Measurements from ENCODE around the gene OR4Q2. TPM values are rescaled to one million over a fixed set of nuclear protein-coding genes. Genes with fewer than 3 reads are reported as not detected.
"Not testable (repeated sequence)": the region's sequence is repeated elsewhere in the genome, so short reads cannot be mapped to it uniquely, and the experiment has no call there.

The OR4Q2 gene
- not detected for total RNA-seq
- total RNA-seq (2013) = not detected
- total RNA-seq = 0 reads per million in 29 experiments

DNA sequence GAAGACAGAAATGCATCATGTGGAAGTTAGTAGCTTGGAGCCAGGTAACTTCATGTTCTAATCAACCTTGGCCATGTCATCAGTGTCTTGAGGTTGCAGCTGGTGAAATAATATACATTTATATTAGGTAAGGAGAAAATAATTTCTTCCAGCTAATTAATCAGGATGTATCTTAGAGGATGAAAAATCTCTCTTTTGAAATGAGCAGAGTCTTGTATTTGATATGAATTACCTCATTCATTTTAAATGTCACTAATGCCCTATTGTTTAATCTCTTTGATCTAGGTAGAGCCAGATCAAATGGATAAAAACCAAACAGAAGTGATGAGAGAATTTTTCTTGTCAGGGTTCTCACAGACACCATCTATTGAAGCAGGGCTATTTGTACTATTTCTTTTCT, at the start of gene OR4Q2:
TSS of gene OR4Q2 (plus strand) at position 301 of the 400 bp plus-strand sequence.
- CTCF ChIA-PET = interaction anchor here in 1 of 2 donors (0.5 kb wide), 1 partner anchor 1461 kb away, joined by 5 read pairs; no protein-coding TSS in a partner anchor
- peaks cover 2 to 6% of the 10 kb centered on the region in 2 donors for H3K27me3 Mint-ChIP-seq
- DNase-seq (no peak), ATAC-seq (replicated peaks in 1 of 4) (no peak)
- Histone ChIP-seq H3K4me1 (ENCODE audit: control insufficient read depth in 1 of 2, extremely low read depth in 1 of 2, insufficient read depth in 2 of 2, low read length in 2 of 2) (no peaks in the 10 kb centered on the region), H3K27me3 (replicated peaks in 1 of 2; ENCODE audit: control insufficient read depth in 2 of 2, extremely low read depth in 1 of 2, insufficient read depth in 2 of 2, low read length in 1 of 2) (no peaks in the 10 kb centered on the region), H3K36me3 (ENCODE audit: control insufficient read depth in 2 of 2, extremely low read depth in 1 of 2, insufficient read depth in 1 of 2, low read length in 1 of 2) (no peaks in the 10 kb centered on the region), H3K9me3 (no peaks in the 10 kb centered on the region), H3K4me3 (ENCODE audit: control insufficient read depth in 1 of 2, extremely low read depth in 1 of 2, low read length in 1 of 2) (no peak within 1 kb of the TSS), H3K27ac (ENCODE audit: low read length) (no peak within 1 kb of the TSS)
- POLR2A ChIA-PET = no interaction called here
- H3K27ac Mint-ChIP-seq = no peak within 1 kb of the TSS
- no peaks in the 10 kb centered on the region for H3K36me3 Mint-ChIP-seq
- peaks cover 0 to 5% (median 4%) of the 10 kb centered on the region in 3 donors for H3K9me3 Mint-ChIP-seq
- H3K4me1 Mint-ChIP-seq = no peaks in the 10 kb centered on the region
- no peak within 1 kb of the TSS for H3K4me3 Mint-ChIP-seq

DNA sequence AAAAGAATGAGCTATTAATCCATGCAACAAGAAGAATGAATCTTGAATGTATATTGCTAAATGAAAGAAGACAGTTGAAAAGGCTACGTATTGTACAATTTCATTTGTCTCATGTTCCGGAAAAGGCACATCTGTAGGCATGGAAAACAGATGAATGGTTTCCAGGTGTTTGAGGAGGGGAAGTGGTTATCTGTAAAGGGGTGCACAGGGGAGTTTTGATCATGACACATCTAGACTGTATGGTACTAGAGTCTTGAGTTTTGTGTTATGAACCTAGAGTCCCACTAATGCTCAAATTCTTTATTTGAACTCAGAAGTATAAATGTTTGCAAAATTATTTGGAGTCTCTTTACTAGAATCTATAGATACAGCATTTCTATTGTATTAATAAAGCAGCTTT, 32.2 kb upstream of the OR4Q2 start:
- H3K4me3 Mint-ChIP-seq; H3K27ac Mint-ChIP-seq; DNase-seq; H3K4me1 ChIP-seq (ENCODE audit: control insufficient read depth in 1 of 2, extremely low read depth in 1 of 2, insufficient read depth in 2 of 2, low read length in 2 of 2); H3K27me3 ChIP-seq (replicated peaks in 1 of 2; ENCODE audit: control insufficient read depth in 2 of 2, extremely low read depth in 1 of 2, insufficient read depth in 2 of 2, low read length in 1 of 2); POLR2A ChIA-PET; H3K36me3 ChIP-seq (ENCODE audit: control insufficient read depth in 2 of 2, extremely low read depth in 1 of 2, insufficient read depth in 1 of 2, low read length in 1 of 2); H3K9me3 Mint-ChIP-seq; CTCF ChIA-PET; H3K27me3 Mint-ChIP-seq; H3K4me3 ChIP-seq (ENCODE audit: control insufficient read depth in 1 of 2, extremely low read depth in 1 of 2, low read length in 1 of 2); H3K27ac ChIP-seq (ENCODE audit: low read length); H3K36me3 Mint-ChIP-seq; H3K9me3 ChIP-seq: not testable (repeated sequence)
- 64% methylated on average over 2 of the region's 2 CpGs for WGBS (ENCODE audit: insufficient coverage)
- peaks cover 31 to 37% (median 31%) of the 10 kb centered on the region in 3 donors for H3K4me1 Mint-ChIP-seq
- ATAC-seq (replicated peaks in 1 of 4) = peak in 1 of 4 experiments; percentile 42

DNA sequence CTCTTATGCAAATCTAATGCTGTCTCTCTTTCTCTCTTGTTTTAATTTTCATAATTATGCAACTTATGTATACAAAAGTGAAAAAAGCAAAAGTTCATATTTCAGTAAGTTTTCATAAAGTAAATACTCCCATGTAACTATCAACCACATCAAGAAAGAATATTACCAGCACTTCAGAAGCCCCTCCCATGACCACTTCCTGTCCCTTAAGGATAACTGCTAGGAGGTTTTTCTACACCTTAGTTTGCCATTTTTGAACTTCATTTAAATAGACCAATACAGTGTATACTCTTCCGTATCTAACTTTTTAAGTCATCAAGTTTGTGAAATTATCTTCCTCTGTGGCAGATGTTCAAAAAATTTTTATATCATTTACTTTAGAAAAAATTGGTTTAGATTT, 27.1 kb upstream of the OR4Q2 start:
- Mint-ChIP-seq H3K27ac (peak overlapping the region; percentile 73 to 87), H3K4me1 (peaks cover 38 to 44% (median 39%) of the 10 kb centered on the region in 3 donors), H3K36me3 (peaks cover 4% of the 10 kb centered on the region), H3K9me3 (peaks cover 7 to 9% (median 7%) of the 10 kb centered on the region in 3 donors), H3K4me3 (peak overlapping the region in 2 of 3 donors; percentile 21 to 27), H3K27me3 (no peaks in the 10 kb centered on the region)
- H3K27ac ChIP-seq (ENCODE audit: low read length) = no peak overlapping the region
- H3K4me1 ChIP-seq (ENCODE audit: control insufficient read depth in 1 of 2, extremely low read depth in 1 of 2, insufficient read depth in 2 of 2, low read length in 2 of 2) = no peaks in the 10 kb centered on the region
- no peak overlapping the region for H3K4me3 ChIP-seq (ENCODE audit: control insufficient read depth in 1 of 2, extremely low read depth in 1 of 2, low read length in 1 of 2)
- no peaks in the 10 kb centered on the region for H3K9me3 ChIP-seq
- WGBS (ENCODE audit: insufficient coverage) = no CpG with 5 or more reads among the region's 1 CpG
- POLR2A ChIA-PET = no interaction called here
- no peaks in the 10 kb centered on the region for H3K36me3 ChIP-seq (ENCODE audit: control insufficient read depth in 2 of 2, extremely low read depth in 1 of 2, insufficient read depth in 1 of 2, low read length in 1 of 2)
- CTCF ChIA-PET = no interaction called here
- H3K27me3 ChIP-seq (replicated peaks in 1 of 2; ENCODE audit: control insufficient read depth in 2 of 2, extremely low read depth in 1 of 2, insufficient read depth in 2 of 2, low read length in 1 of 2) = no peaks in the 10 kb centered on the region
- ATAC-seq (replicated peaks in 1 of 4) (peak; percentile 95 to 99 (median 98)), DNase-seq (peak in 31 of 35 experiments; percentile 1 to 62 (median 27))

DNA sequence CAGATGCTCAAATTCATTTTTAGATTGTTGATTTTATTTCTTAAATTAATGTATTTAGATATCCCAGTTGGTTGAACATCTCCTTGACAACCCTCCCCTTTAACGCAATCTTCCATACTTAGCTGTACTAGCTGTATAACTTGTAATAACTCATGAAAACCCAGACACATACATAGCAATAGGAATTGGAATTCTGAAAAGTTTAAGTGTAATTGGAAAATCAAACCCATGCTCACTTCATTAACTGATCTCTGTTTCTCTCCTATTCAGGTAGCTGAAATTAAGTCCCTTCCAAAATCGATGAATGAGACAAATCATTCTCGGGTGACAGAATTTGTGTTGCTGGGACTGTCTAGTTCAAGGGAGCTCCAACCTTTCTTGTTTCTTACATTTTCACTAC, 26.7 kb upstream of the OR4Q2 start, which contains the start of gene OR4K15:
TSS of gene OR4K15 (plus strand) at position 301 of the 400 bp plus-strand sequence. CDS start at position 301, 0 bp downstream.
- no peaks in the 10 kb centered on the region for H3K27me3 ChIP-seq (replicated peaks in 1 of 2; ENCODE audit: control insufficient read depth in 2 of 2, extremely low read depth in 1 of 2, insufficient read depth in 2 of 2, low read length in 1 of 2)
- ChIA-PET POLR2A (no interaction called here), CTCF (no interaction called here)
- no peak within 1 kb of the TSS for H3K4me3 ChIP-seq (ENCODE audit: control insufficient read depth in 1 of 2, extremely low read depth in 1 of 2, low read length in 1 of 2)
- H3K27ac ChIP-seq (ENCODE audit: low read length) = no peak within 1 kb of the TSS
- H3K36me3 ChIP-seq (ENCODE audit: control insufficient read depth in 2 of 2, extremely low read depth in 1 of 2, insufficient read depth in 1 of 2, low read length in 1 of 2) = no peaks in the 10 kb centered on the region
- no peaks in the 10 kb centered on the region for H3K4me1 ChIP-seq (ENCODE audit: control insufficient read depth in 1 of 2, extremely low read depth in 1 of 2, insufficient read depth in 2 of 2, low read length in 2 of 2)
- peak within 1 kb of the TSS in 2 of 3 donors; percentile 21 to 27 for H3K4me3 Mint-ChIP-seq
- peaks cover 4% of the 10 kb centered on the region for H3K36me3 Mint-ChIP-seq
- H3K27me3 Mint-ChIP-seq = no peaks in the 10 kb centered on the region
- ATAC-seq (replicated peaks in 1 of 4) (no peak), DNase-seq (no peak)
- H3K27ac Mint-ChIP-seq = peak within 1 kb of the TSS; percentile 73 to 87
- H3K9me3 ChIP-seq = no peaks in the 10 kb centered on the region
- H3K4me1 Mint-ChIP-seq = peaks cover 38 to 41% (median 39%) of the 10 kb centered on the region in 3 donors
- H3K9me3 Mint-ChIP-seq = peaks cover 7 to 12% (median 9%) of the 10 kb centered on the region in 3 donors
- WGBS (ENCODE audit: insufficient coverage) = no CpG with 5 or more reads among the region's 3 CpGs

DNA sequence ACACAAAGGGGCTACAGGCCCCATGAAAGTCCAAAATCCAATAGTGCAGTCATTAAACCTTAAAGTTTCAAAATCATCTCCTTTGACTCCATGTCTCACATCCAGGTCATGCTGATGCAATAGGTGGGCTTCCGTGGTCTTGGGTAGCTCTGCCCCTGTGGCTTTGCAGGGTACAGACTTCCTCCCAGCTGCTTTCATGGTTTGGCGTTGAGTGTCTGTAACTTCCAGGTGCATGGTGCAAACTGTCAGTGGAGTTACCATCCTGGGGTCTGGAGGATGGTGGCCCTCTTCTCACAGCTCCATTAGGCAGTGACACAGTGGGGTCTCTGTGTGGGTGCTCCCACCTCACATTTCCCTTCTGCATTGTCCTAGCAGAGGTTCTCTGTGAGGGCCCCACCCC, 8.5 kb upstream of the OR4Q2 start:
- ChIA-PET POLR2A (no interaction called here), CTCF (no interaction called here)
- H3K36me3 ChIP-seq (ENCODE audit: control insufficient read depth in 2 of 2, extremely low read depth in 1 of 2, insufficient read depth in 1 of 2, low read length in 1 of 2) = no peaks in the 10 kb centered on the region
- ATAC-seq (replicated peaks in 1 of 4) (no peak), DNase-seq (no peak)
- H3K27me3 Mint-ChIP-seq = no peaks in the 10 kb centered on the region
- H3K4me1 Mint-ChIP-seq = no peaks in the 10 kb centered on the region
- no peak overlapping the region for H3K27ac ChIP-seq (ENCODE audit: low read length)
- H3K27ac Mint-ChIP-seq = no peak overlapping the region
- no peak overlapping the region for H3K4me3 ChIP-seq (ENCODE audit: control insufficient read depth in 1 of 2, extremely low read depth in 1 of 2, low read length in 1 of 2)
- H3K4me3 Mint-ChIP-seq = no peak overlapping the region
- 43% methylated on average over 1 of the region's 2 CpGs for WGBS (ENCODE audit: insufficient coverage)
- no peaks in the 10 kb centered on the region for H3K36me3 Mint-ChIP-seq
- no peaks in the 10 kb centered on the region for H3K4me1 ChIP-seq (ENCODE audit: control insufficient read depth in 1 of 2, extremely low read depth in 1 of 2, insufficient read depth in 2 of 2, low read length in 2 of 2)
- H3K9me3 ChIP-seq = no peaks in the 10 kb centered on the region
- peaks cover 0 to 2% of the 10 kb centered on the region in 2 experiments for H3K27me3 ChIP-seq (replicated peaks in 1 of 2; ENCODE audit: control insufficient read depth in 2 of 2, extremely low read depth in 1 of 2, insufficient read depth in 2 of 2, low read length in 1 of 2)
- peaks cover 7 to 21% (median 8%) of the 10 kb centered on the region in 3 donors for H3K9me3 Mint-ChIP-seq

DNA sequence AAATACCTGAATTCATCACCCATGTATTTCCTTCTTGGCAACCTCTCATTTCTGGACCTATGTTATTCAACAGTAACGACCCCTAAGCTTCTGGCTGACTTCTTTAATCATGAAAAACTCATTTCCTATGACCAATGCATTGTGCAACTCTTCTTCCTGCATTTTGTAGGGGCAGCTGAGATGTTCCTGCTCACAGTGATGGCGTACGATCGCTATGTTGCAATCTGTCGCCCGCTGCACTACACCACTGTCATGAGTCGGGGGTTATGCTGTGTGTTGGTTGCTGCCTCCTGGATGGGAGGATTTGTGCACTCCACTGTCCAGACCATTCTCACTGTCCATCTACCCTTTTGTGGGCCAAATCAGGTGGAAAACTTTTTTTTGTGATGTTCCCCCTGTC, 356 bp downstream of the OR4Q2 start:
- Histone ChIP-seq H3K36me3 (ENCODE audit: control insufficient read depth in 2 of 2, extremely low read depth in 1 of 2, insufficient read depth in 1 of 2, low read length in 1 of 2) (no peaks in the 10 kb centered on the region), H3K4me1 (ENCODE audit: control insufficient read depth in 1 of 2, extremely low read depth in 1 of 2, insufficient read depth in 2 of 2, low read length in 2 of 2) (no peaks in the 10 kb centered on the region), H3K4me3 (ENCODE audit: control insufficient read depth in 1 of 2, extremely low read depth in 1 of 2, low read length in 1 of 2) (no peak overlapping the region), H3K27ac (ENCODE audit: low read length) (no peak overlapping the region), H3K9me3 (peaks cover 2% of the 10 kb centered on the region), H3K27me3 (replicated peaks in 1 of 2; ENCODE audit: control insufficient read depth in 2 of 2, extremely low read depth in 1 of 2, insufficient read depth in 2 of 2, low read length in 1 of 2) (no peaks in the 10 kb centered on the region)
- ChIA-PET CTCF (no interaction called here), POLR2A (no interaction called here)
- H3K4me1 Mint-ChIP-seq = no peaks in the 10 kb centered on the region
- H3K4me3 Mint-ChIP-seq = no peak overlapping the region
- no peak overlapping the region for H3K27ac Mint-ChIP-seq
- H3K9me3 Mint-ChIP-seq = peaks cover 0 to 5% (median 4%) of the 10 kb centered on the region in 3 donors
- ATAC-seq (replicated peaks in 1 of 4) = no peak
- no peak for DNase-seq
- H3K27me3 Mint-ChIP-seq = peaks cover 2 to 6% of the 10 kb centered on the region in 2 donors
- WGBS (ENCODE audit: insufficient coverage) = 70% methylated on average over 4 of the region's 7 CpGs
- no peaks in the 10 kb centered on the region for H3K36me3 Mint-ChIP-seq

DNA sequence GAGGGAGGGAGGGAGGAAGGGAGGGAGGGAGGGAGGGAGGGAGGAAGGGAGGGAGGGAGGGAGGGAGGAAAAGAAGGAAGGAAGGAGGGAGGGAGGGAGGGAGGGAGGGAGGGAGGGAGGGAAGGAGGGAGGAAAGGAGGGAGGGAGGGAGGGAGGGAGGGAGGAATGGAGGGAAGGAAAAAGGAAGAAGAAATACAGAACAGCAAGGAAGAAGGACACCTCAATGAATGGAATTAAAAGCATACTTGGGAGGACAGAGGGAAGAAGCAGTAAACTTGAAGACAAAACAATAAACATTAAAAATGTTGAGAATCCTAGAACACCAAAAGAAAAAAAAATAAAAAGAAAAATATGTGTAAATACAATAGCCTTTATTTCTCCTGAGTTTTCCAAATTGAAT, 6.2 kb downstream of the OR4Q2 start:
- peaks cover 6% of the 10 kb centered on the region for H3K9me3 ChIP-seq
- no peak overlapping the region for H3K27ac Mint-ChIP-seq
- POLR2A ChIA-PET = no interaction called here

More for the DNA sequence above, 6.2 kb downstream of the OR4Q2 start:
- H3K4me3 Mint-ChIP-seq = no peak overlapping the region
- Histone ChIP-seq H3K4me3 (ENCODE audit: control insufficient read depth in 1 of 2, extremely low read depth in 1 of 2, low read length in 1 of 2) (no peak overlapping the region), H3K4me1 (ENCODE audit: control insufficient read depth in 1 of 2, extremely low read depth in 1 of 2, insufficient read depth in 2 of 2, low read length in 2 of 2) (no peaks in the 10 kb centered on the region), H3K27ac (ENCODE audit: low read length) (no peak overlapping the region), H3K27me3 (replicated peaks in 1 of 2; ENCODE audit: control insufficient read depth in 2 of 2, extremely low read depth in 1 of 2, insufficient read depth in 2 of 2, low read length in 1 of 2) (no peaks in the 10 kb centered on the region), H3K36me3 (ENCODE audit: control insufficient read depth in 2 of 2, extremely low read depth in 1 of 2, insufficient read depth in 1 of 2, low read length in 1 of 2) (no peaks in the 10 kb centered on the region)
- H3K4me1 Mint-ChIP-seq = no peaks in the 10 kb centered on the region
- CTCF ChIA-PET = no interaction called here
- peaks cover 2 to 3% of the 10 kb centered on the region in 2 donors for H3K27me3 Mint-ChIP-seq
- DNase-seq (no peak), ATAC-seq (replicated peaks in 1 of 4) (no peak)
- peaks cover 4 to 15% (median 14%) of the 10 kb centered on the region in 3 donors for H3K9me3 Mint-ChIP-seq
- H3K36me3 Mint-ChIP-seq = no peaks in the 10 kb centered on the region
